SK-N-SH (cell line): ENCODE data around the gene CCDC91. TPM values are rescaled to one million over a fixed set of nuclear protein-coding genes. Genes with fewer than 3 reads are reported as not detected.
"Not testable (repeated sequence)": the region's sequence is repeated elsewhere in the genome, so short reads cannot be mapped to it uniquely, and the experiment has no call there.

Source experiments
- CTCF ChIA-PET: fragments of 300-600, 350-600 bp; formaldehyde crosslinking; extraction: SDS; loops from one replicate; lab custom pipeline; 2021; lab: Yijun Ruan, JAX
- POLR2A ChIA-PET: fragments of 350-600 bp; sonication (Branson Sonifier 250); formaldehyde crosslinking; extraction: SDS; loops from one replicate; lab custom pipeline; 2020; ENCODE audit warnings: antibody characterized with exemption, inconsistent platforms; lab: Yijun Ruan, JAX
- DNase-seq: peaks from one replicate; pipeline ENCODE4 v3.0.0; 2012
- H2AFZ ChIP-seq: fragments of 200-600 bp; sonication (generic); 2 replicates; pipeline ENCODE4 v1.8.1; 2016; ENCODE audit warnings: antibody characterized with exemption, mild to moderate bottlenecking, low read depth
- H3F3A ChIP-seq: fragments of 200-600 bp; sonication (generic); replicated peaks from 2 replicates; pipeline ENCODE3; 2016; ENCODE audit warnings: antibody characterized with exemption, mild to moderate bottlenecking; ENCODE audit not compliant: insufficient read depth
- H3K27ac ChIP-seq, 2 experiments: fragments of 200-500 bp in 1 of 2; fragments of 200-600 bp in 1 of 2; sonication (Bioruptor generic) in 1 of 2; sonication (generic), shearing (Covaris generic) in 1 of 2; 2 replicates each; pipeline versions ENCODE4 v1.5.1 to v1.6.1; 2014 to 2016; ENCODE audit warnings: low read depth in 2 of 2, inconsistent platforms in 1 of 2, low read length in 1 of 2, mild to moderate bottlenecking in 1 of 2, mixed read lengths in 1 of 2
- H3K27me3 ChIP-seq: fragments of 200-600 bp; sonication (generic), shearing (Covaris generic); 2 replicates; pipeline ENCODE4 v1.6.1; 2016; ENCODE audit warnings: mixed run types; ENCODE audit not compliant: insufficient read depth
- H3K36me3 ChIP-seq, 2 experiments: fragments of 200-500 bp in 1 of 2; fragments of 200-600 bp in 1 of 2; sonication (Bioruptor generic) in 1 of 2; sonication (generic) in 1 of 2; replicated peaks in 1 of 2; 2 replicates each; pipeline versions ENCODE3 to v1.5.1; 2014 to 2016; ENCODE audit warnings: low read length in 1 of 2, mild to moderate bottlenecking in 1 of 2; ENCODE audit not compliant: insufficient read depth in 2 of 2, control insufficient read depth in 1 of 2
- H3K4me1 ChIP-seq, 2 experiments: fragments of 200-500 bp in 1 of 2; fragments of 200-600 bp in 1 of 2; sonication (Bioruptor generic) in 1 of 2; sonication (generic), shearing (Covaris generic) in 1 of 2; 2 replicates each; pipeline versions ENCODE4 v1.5.1 to v1.6.1; 2014 to 2016; ENCODE audit warnings: low read depth in 1 of 2, low read length in 1 of 2, mixed run types in 1 of 2; ENCODE audit not compliant: insufficient read depth in 2 of 2, control insufficient read depth in 1 of 2
- H3K4me2 ChIP-seq: fragments of 200-600 bp; sonication (generic), shearing (Covaris generic); 2 replicates; pipeline ENCODE4 v1.6.1; 2017; ENCODE audit warnings: mixed run types
- H3K4me3 ChIP-seq, 2 experiments: fragments of 200-500 bp in 1 of 2; fragments of 200-600 bp in 1 of 2; sonication (Bioruptor generic) in 1 of 2; sonication (generic), shearing (Covaris generic) in 1 of 2; 2 replicates each; pipeline versions ENCODE4 v1.5.1 to v1.8.1; 2014 to 2016; ENCODE audit warnings: low read depth in 2 of 2, inconsistent platforms in 1 of 2, low read length in 1 of 2, mild to moderate bottlenecking in 1 of 2, mixed read lengths in 1 of 2, moderate library complexity in 1 of 2
- H3K79me2 ChIP-seq: fragments of 200-600 bp; sonication (generic); 2 replicates; pipeline ENCODE4 v1.8.1; 2017; ENCODE audit warnings: mild to moderate bottlenecking; ENCODE audit not compliant: insufficient read depth
- H3K9ac ChIP-seq: fragments of 200-600 bp; sonication (generic); 2 replicates; pipeline ENCODE4 v1.6.1; 2017; ENCODE audit warnings: mixed run types
- H3K9me2 ChIP-seq: fragments of 200-600 bp; sonication (generic); 2 replicates; pipeline ENCODE4 v1.6.1; 2017; ENCODE audit warnings: mixed run types
- H3K9me3 ChIP-seq: fragments of 200-600 bp; sonication (generic); 2 replicates; pipeline ENCODE4 v1.6.1; 2017; ENCODE audit warnings: mixed run types, mild to moderate bottlenecking, moderate library complexity
- H4K20me1 ChIP-seq: fragments of 200-600 bp; sonication (generic); 2 replicates; pipeline ENCODE4 v1.6.1; 2017; ENCODE audit warnings: mild to moderate bottlenecking, mixed run types; ENCODE audit not compliant: insufficient read depth
- EP300 ChIP-seq, 2 experiments: IDR thresholded peaks; 2 replicates each; pipeline versions ENCODE4 v1.4.0 to v1.6.1; 2012; ENCODE audit warnings: borderline replicate concordance in 1 of 2, low read depth in 1 of 2, low read length in 1 of 2
- FOXM1 ChIP-seq: IDR thresholded peaks from 2 replicates; pipeline ENCODE4 v1.4.0; 2012; ENCODE audit warnings: low read depth, mild to moderate bottlenecking
- JUND ChIP-seq: IDR thresholded peaks from 2 replicates; pipeline ENCODE4 v1.4.0; 2012
- RCOR1 ChIP-seq: fragments of 150-350 bp; IDR thresholded peaks from 2 replicates; pipeline ENCODE4 v1.6.1; 2017; ENCODE audit warnings: antibody characterized with exemption, low read length
- WGBS: methylation state at CpG from one replicate; pipeline ENCODE4 v1.1.6; 2017; ENCODE audit warnings: low lambda C conversion rate; 5-methylcytosine and 5-hydroxymethylcytosine counted together
- polyA plus RNA-seq, 3 experiments: library from polyadenylated mRNA; depleted of rRNA; stranded (reverse); fragments of >200 nt; gene quantifications; 2 replicates each; pipeline ENCODE4 v1.2.3, GENCODE V29; 2012
- TF ChIP-seq, protein P1 (sequence below): IDR thresholded peaks from 2 replicates; pipeline ENCODE4 v1.6.1; 2012; ENCODE audit warnings: mild to moderate bottlenecking, low read depth, low read length, moderate library complexity

CCDC91 gene
- polyA plus RNA-seq, 1 of the 3 experiments (the other 2 are of a cell fraction): 13.0 TPM

- Histone ChIP-seq H3K27me3 (no peaks in the 10 kb centered on the region), H3K4me3 (no peak overlapping the region), H3K4me1 (no peaks in the 10 kb centered on the region), H3K79me2 (no peaks in the 10 kb centered on the region), H3K9ac (no peak overlapping the region), H3K4me2 (no peak overlapping the region), H3K36me3 (peaks cover 0 to 5% of the 10 kb centered on the region in 2 experiments), H4K20me1 (no peaks in the 10 kb centered on the region), H3K9me3 (no peaks in the 10 kb centered on the region), H3F3A (peaks cover 11% of the 10 kb centered on the region), H2AFZ (no peak overlapping the region), H3K9me2 (no peaks in the 10 kb centered on the region), H3K27ac (no peak overlapping the region)
- no peak for DNase-seq
- TF ChIP-seq JUND: no peak
- TF ChIP-seq, protein P1, sequence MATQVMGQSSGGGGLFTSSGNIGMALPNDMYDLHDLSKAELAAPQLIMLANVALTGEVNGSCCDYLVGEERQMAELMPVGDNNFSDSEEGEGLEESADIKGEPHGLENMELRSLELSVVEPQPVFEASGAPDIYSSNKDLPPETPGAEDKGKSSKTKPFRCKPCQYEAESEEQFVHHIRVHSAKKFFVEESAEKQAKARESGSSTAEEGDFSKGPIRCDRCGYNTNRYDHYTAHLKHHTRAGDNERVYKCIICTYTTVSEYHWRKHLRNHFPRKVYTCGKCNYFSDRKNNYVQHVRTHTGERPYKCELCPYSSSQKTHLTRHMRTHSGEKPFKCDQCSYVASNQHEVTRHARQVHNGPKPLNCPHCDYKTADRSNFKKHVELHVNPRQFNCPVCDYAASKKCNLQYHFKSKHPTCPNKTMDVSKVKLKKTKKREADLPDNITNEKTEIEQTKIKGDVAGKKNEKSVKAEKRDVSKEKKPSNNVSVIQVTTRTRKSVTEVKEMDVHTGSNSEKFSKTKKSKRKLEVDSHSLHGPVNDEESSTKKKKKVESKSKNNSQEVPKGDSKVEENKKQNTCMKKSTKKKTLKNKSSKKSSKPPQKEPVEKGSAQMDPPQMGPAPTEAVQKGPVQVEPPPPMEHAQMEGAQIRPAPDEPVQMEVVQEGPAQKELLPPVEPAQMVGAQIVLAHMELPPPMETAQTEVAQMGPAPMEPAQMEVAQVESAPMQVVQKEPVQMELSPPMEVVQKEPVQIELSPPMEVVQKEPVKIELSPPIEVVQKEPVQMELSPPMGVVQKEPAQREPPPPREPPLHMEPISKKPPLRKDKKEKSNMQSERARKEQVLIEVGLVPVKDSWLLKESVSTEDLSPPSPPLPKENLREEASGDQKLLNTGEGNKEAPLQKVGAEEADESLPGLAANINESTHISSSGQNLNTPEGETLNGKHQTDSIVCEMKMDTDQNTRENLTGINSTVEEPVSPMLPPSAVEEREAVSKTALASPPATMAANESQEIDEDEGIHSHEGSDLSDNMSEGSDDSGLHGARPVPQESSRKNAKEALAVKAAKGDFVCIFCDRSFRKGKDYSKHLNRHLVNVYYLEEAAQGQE: no peak
- TF ChIP-seq RCOR1: no peak
- TF ChIP-seq FOXM1: no peak
- TF ChIP-seq EP300 (IDR thresholded peaks at IDR 0.05; ENCODE audit: borderline replicate concordance in 1 of 2, low read depth in 1 of 2, low read length in 1 of 2): no peak
- POLR2A ChIA-PET: no interaction called here
- 98% methylated on average over 2 of the region's 2 CpGs for WGBS
- CTCF ChIA-PET: interaction anchor here (0.7 kb wide), 1 partner anchor 43 kb away, joined by 3 read pairs; no protein-coding TSS in a partner anchor
These were observed 138.7 kb downstream of the CCDC91 start for GRCh38 chr12:28328967-28329366.

DNA sequence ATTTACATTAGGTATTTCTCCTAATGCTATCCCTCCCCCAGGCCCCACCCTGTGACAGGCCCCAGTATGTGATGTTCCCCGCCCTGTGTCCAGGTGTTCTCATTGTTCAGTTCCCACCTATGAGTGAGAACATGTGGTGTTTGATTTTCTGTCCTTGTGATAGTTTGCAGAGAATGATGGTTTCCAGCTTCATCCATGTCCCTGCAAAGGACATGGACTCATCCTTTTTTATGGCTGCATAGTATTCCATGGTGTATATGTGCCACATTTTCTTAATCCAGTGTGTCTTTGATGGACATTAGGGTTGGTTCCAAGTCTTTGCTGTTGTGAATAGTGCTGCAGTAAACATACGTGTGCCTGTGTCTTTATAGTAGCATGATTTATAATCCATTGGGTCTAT is 139.5 kb downstream of the CCDC91 start:
- H3K36me3 ChIP-seq, H3K4me3 ChIP-seq, H3K9me3 ChIP-seq, H3K9me2 ChIP-seq, H3K27me3 ChIP-seq, H4K20me1 ChIP-seq, H3K9ac ChIP-seq, H2AFZ ChIP-seq, H3K79me2 ChIP-seq, H3K27ac ChIP-seq, H3K4me1 ChIP-seq, CTCF ChIA-PET, POLR2A ChIA-PET, DNase-seq, H3K4me2 ChIP-seq: not testable (repeated sequence)
- 97% methylated on average over 2 of the region's 2 CpGs for WGBS
- peaks cover 12% of the 10 kb centered on the region for H3F3A ChIP-seq

DNA sequence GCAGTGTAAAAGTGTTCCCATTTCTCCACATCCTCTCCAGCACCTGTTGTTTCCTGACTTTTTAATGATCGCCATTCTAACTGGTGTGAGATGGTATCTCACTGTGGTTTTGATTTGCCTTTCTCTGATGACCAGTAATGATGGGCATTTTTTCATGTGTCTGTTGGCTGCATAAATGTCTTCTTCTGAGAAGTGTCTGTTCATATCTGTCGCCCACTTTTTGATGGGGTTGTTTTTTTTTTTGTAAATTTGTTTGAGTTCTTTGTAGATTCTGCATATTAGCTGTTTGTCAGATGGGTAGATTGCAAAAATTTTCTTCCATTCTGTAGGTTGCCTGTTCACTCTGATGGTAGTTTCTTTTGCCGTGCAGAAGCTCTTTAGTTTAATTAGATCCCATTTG is 140.0 kb downstream of the CCDC91 start:
- H3K9ac ChIP-seq, H3K27ac ChIP-seq, H3K9me3 ChIP-seq, POLR2A ChIA-PET, DNase-seq, H2AFZ ChIP-seq, H3K9me2 ChIP-seq, H3K4me1 ChIP-seq, H3K4me2 ChIP-seq, H3K79me2 ChIP-seq, CTCF ChIA-PET, H4K20me1 ChIP-seq, H3K27me3 ChIP-seq, H3K4me3 ChIP-seq, H3K36me3 ChIP-seq: not testable (repeated sequence)
- peaks cover 12% of the 10 kb centered on the region for H3F3A ChIP-seq
- 72% methylated on average over 3 of the region's 3 CpGs for WGBS
